ENCODE data around the gene PPP1R12A. TPM values are rescaled to one million over a fixed set of nuclear protein-coding genes. Genes with fewer than 3 reads are reported as not detected.

PPP1R12A gene
- total and polyA plus RNA-seq, 9 of the 15 experiments (the other 6 are each of a cell fraction or from before 2014, with no cell fraction given) = 26.4 to 119 (median 53.3) TPM

- TF ChIP-seq E2F8 (IDR thresholded peaks at IDR 0.05; ENCODE audit: low read depth, partially characterized antibody) = no peak
- no peak for TF ChIP-seq PPARD (CRISPR knock-in tag; IDR thresholded peaks at IDR 0.05)
- no peak for TF ChIP-seq MXI1 (IDR thresholded peaks at IDR 0.05; ENCODE audit: low read depth, low read length)
- no peak for TF ChIP-seq ELF4 (CRISPR knock-in tag; IDR thresholded peaks at IDR 0.05)
- TF ChIP-seq RBFOX2 (IDR thresholded peaks at IDR 0.05; ENCODE audit: low read depth, low read length) = no peak
- TF ChIP-seq MAZ (CRISPR knock-in tag; conservative IDR thresholded peaks at IDR 0.05 in 1 of 2, IDR thresholded peaks at IDR 0.05 in 1 of 2) = no peak
- TF ChIP-seq NCOA2 (IDR thresholded peaks at IDR 0.05; ENCODE audit: partially characterized antibody in 2 of 2) = no peak
- no peak for TF ChIP-seq ZNF408 (CRISPR knock-in tag; IDR thresholded peaks at IDR 0.05; ENCODE audit: low read depth)
- TF ChIP-seq KLF1 (tag; IDR thresholded peaks at IDR 0.05) = no peak
- TF ChIP-seq ZNF436 (CRISPR knock-in tag; IDR thresholded peaks at IDR 0.05) = no peak
Measured at GRCh38 chr12:79858518-79858917, 76.4 kb downstream of the PPP1R12A start (continued).

Measured in K562 (cell line).